Measurements from ENCODE around the gene FAM13C. TPM values are rescaled to one million over a fixed set of nuclear protein-coding genes. Genes with fewer than 3 reads are reported as not detected.
"Not testable (repeated sequence)": the region's sequence is repeated elsewhere in the genome, so short reads cannot be mapped to it uniquely, and the experiment has no call there.

Gene FAM13C
- total RNA-seq, 3 donors from 2014 or later (not counting 1 experiment from before 2014, with no cell fraction given), result not detected

DNA sequence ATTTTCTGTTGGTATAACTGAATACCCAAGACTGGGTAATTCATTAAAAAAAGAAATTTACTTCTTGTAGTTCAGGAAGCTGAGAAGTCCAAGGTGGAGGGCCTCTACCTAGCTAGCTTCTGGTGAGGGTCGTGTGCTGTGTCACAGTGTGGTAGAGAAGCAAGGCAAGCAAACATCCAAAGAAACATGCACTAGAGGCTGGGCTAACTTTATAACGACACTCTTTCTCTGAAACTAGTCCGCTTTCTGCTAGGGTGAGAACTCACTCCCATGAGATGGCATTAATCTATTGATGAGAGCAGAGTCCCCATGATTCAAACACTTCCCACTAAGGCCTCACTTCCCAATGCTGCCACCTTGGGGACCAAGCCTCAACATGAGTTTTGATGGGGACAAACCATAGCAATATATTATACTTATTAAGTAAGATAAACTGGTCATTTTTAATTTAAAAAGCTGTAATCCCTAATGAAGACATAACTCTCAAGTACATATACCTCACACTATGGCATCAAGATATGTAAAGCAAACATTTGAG is 135.1 kb downstream of the FAM13C start:
- Mint-ChIP-seq H3K9me3 (peaks cover 0 to 11% of the 10 kb centered on the region in 2 donors), H3K4me1 (no peaks in the 10 kb centered on the region), H3K27me3 (ENCODE audit: low read depth in 2 of 2) (no peaks in the 10 kb centered on the region), H3K4me3 (no peak overlapping the region), H3K27ac (no peak overlapping the region), H3K36me3 (no peaks in the 10 kb centered on the region)
- Histone ChIP-seq H3K36me3 (ENCODE audit: control insufficient read depth, insufficient read depth, low read length) (no peaks in the 10 kb centered on the region), H3K27ac (ENCODE audit: low read length) (no peak overlapping the region), H3K9me3 (ENCODE audit: control insufficient read depth, insufficient read depth, low read length) (no peaks in the 10 kb centered on the region), H3K4me3 (ENCODE audit: low read length) (no peak overlapping the region), H3K4me1 (ENCODE audit: control insufficient read depth, insufficient read depth, low read length) (no peaks in the 10 kb centered on the region), H3K27me3 (ENCODE audit: control insufficient read depth, insufficient read depth, low read length) (no peaks in the 10 kb centered on the region)
- no peak for ATAC-seq
- TF ChIP-seq, protein P1, sequence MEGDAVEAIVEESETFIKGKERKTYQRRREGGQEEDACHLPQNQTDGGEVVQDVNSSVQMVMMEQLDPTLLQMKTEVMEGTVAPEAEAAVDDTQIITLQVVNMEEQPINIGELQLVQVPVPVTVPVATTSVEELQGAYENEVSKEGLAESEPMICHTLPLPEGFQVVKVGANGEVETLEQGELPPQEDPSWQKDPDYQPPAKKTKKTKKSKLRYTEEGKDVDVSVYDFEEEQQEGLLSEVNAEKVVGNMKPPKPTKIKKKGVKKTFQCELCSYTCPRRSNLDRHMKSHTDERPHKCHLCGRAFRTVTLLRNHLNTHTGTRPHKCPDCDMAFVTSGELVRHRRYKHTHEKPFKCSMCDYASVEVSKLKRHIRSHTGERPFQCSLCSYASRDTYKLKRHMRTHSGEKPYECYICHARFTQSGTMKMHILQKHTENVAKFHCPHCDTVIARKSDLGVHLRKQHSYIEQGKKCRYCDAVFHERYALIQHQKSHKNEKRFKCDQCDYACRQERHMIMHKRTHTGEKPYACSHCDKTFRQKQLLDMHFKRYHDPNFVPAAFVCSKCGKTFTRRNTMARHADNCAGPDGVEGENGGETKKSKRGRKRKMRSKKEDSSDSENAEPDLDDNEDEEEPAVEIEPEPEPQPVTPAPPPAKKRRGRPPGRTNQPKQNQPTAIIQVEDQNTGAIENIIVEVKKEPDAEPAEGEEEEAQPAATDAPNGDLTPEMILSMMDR (IDR thresholded peaks at IDR 0.05), result no peak
- no peak for DNase-seq
- 81% methylated on average over 3 of the region's 3 CpGs for WGBS (ENCODE audit: insufficient coverage)
- intact Hi-C loops (cut with micrococcal nuclease), result no loop called here

- Histone ChIP-seq H3K4me1 (ENCODE audit: control insufficient read depth, insufficient read depth, low read length) (no peaks in the 10 kb centered on the region), H3K27ac (ENCODE audit: low read length) (no peak overlapping the region), H3K27me3 (ENCODE audit: control insufficient read depth, insufficient read depth, low read length) (no peaks in the 10 kb centered on the region), H3K9me3 (ENCODE audit: control insufficient read depth, insufficient read depth, low read length) (no peaks in the 10 kb centered on the region), H3K4me3 (ENCODE audit: low read length) (no peak overlapping the region), H3K36me3 (ENCODE audit: control insufficient read depth, insufficient read depth, low read length) (no peaks in the 10 kb centered on the region)
- Mint-ChIP-seq H3K36me3 (no peaks in the 10 kb centered on the region), H3K4me1 (no peaks in the 10 kb centered on the region), H3K27me3 (ENCODE audit: low read depth in 2 of 2) (no peaks in the 10 kb centered on the region), H3K4me3 (no peak overlapping the region), H3K9me3 (peaks cover 0 to 10% of the 10 kb centered on the region in 2 donors), H3K27ac (no peak overlapping the region)
- no peak for ATAC-seq
- no peak for DNase-seq
- intact Hi-C loops (cut with micrococcal nuclease), result no loop called here
- TF ChIP-seq, protein P1 (IDR thresholded peaks at IDR 0.05), result no peak
These were observed 137.1 kb downstream of the FAM13C start for GRCh38 chr10:59225211-59225610.

DNA sequence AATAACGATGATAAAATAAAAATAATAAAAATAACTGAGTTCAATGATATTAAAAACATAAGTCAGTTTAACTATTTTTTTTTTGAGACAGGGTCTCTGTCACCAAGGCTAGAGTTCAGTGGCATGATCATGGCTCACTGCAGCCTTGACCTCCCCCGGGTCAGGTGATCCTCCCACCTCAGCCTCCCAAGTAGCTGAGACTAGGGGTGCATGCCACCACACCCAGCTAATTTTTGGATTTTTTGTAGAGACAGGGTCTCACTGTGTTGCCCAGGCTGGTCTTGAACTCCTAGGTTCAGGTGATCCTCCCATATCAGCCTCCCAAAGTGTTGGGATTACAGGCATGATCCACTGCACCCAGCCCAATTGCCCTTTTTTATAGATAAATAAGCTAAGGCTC is 138.8 kb downstream of the FAM13C start:
- ATAC-seq; H3K36me3 ChIP-seq (ENCODE audit: control insufficient read depth, insufficient read depth, low read length); H3K4me1 Mint-ChIP-seq; H3K4me1 ChIP-seq (ENCODE audit: control insufficient read depth, insufficient read depth, low read length); H3K9me3 ChIP-seq (ENCODE audit: control insufficient read depth, insufficient read depth, low read length); H3K4me3 ChIP-seq (ENCODE audit: low read length); DNase-seq; H3K36me3 Mint-ChIP-seq; H3K27ac ChIP-seq (ENCODE audit: low read length); H3K27me3 Mint-ChIP-seq (ENCODE audit: low read depth in 2 of 2); intact Hi-C loops (cut with micrococcal nuclease); H3K4me3 Mint-ChIP-seq; H3K27ac Mint-ChIP-seq; H3K27me3 ChIP-seq (ENCODE audit: control insufficient read depth, insufficient read depth, low read length); H3K9me3 Mint-ChIP-seq: not testable (repeated sequence)
- 80% methylated on average over 1 of the region's 2 CpGs for WGBS (ENCODE audit: insufficient coverage)

GRCh38 chr10:59222788-59223187 is 139.6 kb downstream of the FAM13C start:
- intact Hi-C loops (cut with micrococcal nuclease), result no loop called here
- H3K9me3 Mint-ChIP-seq, result peaks cover 0 to 7% of the 10 kb centered on the region in 2 donors
- no peak overlapping the region for H3K4me3 Mint-ChIP-seq
- H3K9me3 ChIP-seq (ENCODE audit: control insufficient read depth, insufficient read depth, low read length), result no peaks in the 10 kb centered on the region
- no peaks in the 10 kb centered on the region for H3K36me3 ChIP-seq (ENCODE audit: control insufficient read depth, insufficient read depth, low read length)
- H3K27ac ChIP-seq (ENCODE audit: low read length), result no peak overlapping the region
- TF ChIP-seq, protein P1 (IDR thresholded peaks at IDR 0.05), result no peak
- no peaks in the 10 kb centered on the region for H3K27me3 ChIP-seq (ENCODE audit: control insufficient read depth, insufficient read depth, low read length)
- H3K27ac Mint-ChIP-seq, result no peak overlapping the region
- no peaks in the 10 kb centered on the region for H3K36me3 Mint-ChIP-seq
- DNase-seq, result no peak
- H3K4me3 ChIP-seq (ENCODE audit: low read length), result no peak overlapping the region
- H3K27me3 Mint-ChIP-seq (ENCODE audit: low read depth in 2 of 2), result no peaks in the 10 kb centered on the region
- H3K4me1 Mint-ChIP-seq, result no peaks in the 10 kb centered on the region
- no peak for ATAC-seq
- no peaks in the 10 kb centered on the region for H3K4me1 ChIP-seq (ENCODE audit: control insufficient read depth, insufficient read depth, low read length)

All from natural killer cell (primary cell).